Forelimb muscle (tissue), 1 donor: ENCODE results near the gene MIS12. TPM values are rescaled to one million over a fixed set of nuclear protein-coding genes. Genes with fewer than 3 reads are reported as not detected.

Experiments
- DNase-seq: peaks from one replicate; pipeline ENCODE4 v3.0.0-alpha.2; 2013; ENCODE audit warnings: low read depth
- polyA plus RNA-seq: library from polyadenylated mRNA; unstranded; fragments of 120-200 nt; gene quantifications from one replicate; pipeline ENCODE4 v1.2.1, GENCODE V29; 2013; ENCODE audit not compliant: insufficient read length

The MIS12 gene
- polyA plus RNA-seq, 1 donor, result 21.8 TPM

GRCh38 chr17:5533486-5534315 lies 47.3 kb downstream of the MIS12 start:
- DNase-seq, result no peak

- no peak for DNase-seq
These were observed 49.1 kb downstream of the MIS12 start for GRCh38 chr17:5535436-5535835.

GRCh38 chr17:5536866-5537650 lies 50.7 kb downstream of the MIS12 start:
- no peak for DNase-seq

- DNase-seq, result no peak
These were observed 52.9 kb downstream of the MIS12 start for GRCh38 chr17:5539286-5539685.

GRCh38 chr17:5540321-5540720 lies 54.0 kb downstream of the MIS12 start:
- no peak for DNase-seq

Other genes starting within 250 kb of the MIS12 start
- 56.7 TPM for gene RABEP1, start 204.3 kb upstream of the MIS12 start, polyA plus RNA-seq
- gene NUP88, start 66.9 kb upstream of the MIS12 start, polyA plus RNA-seq, result 49.7 TPM
- 50.7 TPM for gene RPAIN, start 66.4 kb upstream of the MIS12 start, polyA plus RNA-seq
- gene C1QBP, start 47.4 kb upstream of the MIS12 start, polyA plus RNA-seq, result 113 TPM
- gene DHX33, start 17.6 kb upstream of the MIS12 start, polyA plus RNA-seq, result 12.9 TPM
- 43.9 TPM for gene DERL2, start 388 bp upstream of the MIS12 start, polyA plus RNA-seq
- gene NLRP1, start 97.9 kb downstream of the MIS12 start, polyA plus RNA-seq, result 69.1 TPM